Keratinocyte (primary cell): ENCODE results near the gene TRAF2. TPM values are rescaled to one million over a fixed set of nuclear protein-coding genes. Genes with fewer than 3 reads are reported as not detected.

ENCODE experiments used
- DNase-seq: peaks from one replicate; pipeline ENCODE4 v3.0.0-alpha.2; 2011; ENCODE audit warnings: low read depth, missing footprints, low spot score
- FAIRE-seq: peaks from 2 replicates; lab custom pipeline; 2011; peaks lifted over from hg19 to GRCh38; lab: Jason Lieb, UNC
- H2AFZ ChIP-seq: 2 replicates; pipeline ENCODE4 v1.6.0; 2012; ENCODE audit warnings: low read length, control low read depth, inconsistent platforms; ENCODE audit not compliant: control insufficient read depth
- H3K27ac ChIP-seq: 2 replicates; pipeline ENCODE4 v1.5.1; 2011; ENCODE audit warnings: low read length; ENCODE audit not compliant: control insufficient read depth, insufficient read depth
- H3K27me3 ChIP-seq: 3 replicates; pipeline ENCODE4 v1.6.0; 2011; ENCODE audit warnings: low read length; ENCODE audit not compliant: control insufficient read depth, insufficient read depth; ENCODE audit errors: extremely low read depth
- H3K36me3 ChIP-seq, 2 experiments: 2 replicates in 1 of 2; 3 replicates in 1 of 2; pipeline ENCODE4 v1.5.1; 2011; ENCODE audit warnings: low read length in 2 of 2, mild to moderate bottlenecking in 1 of 2; ENCODE audit not compliant: control insufficient read depth in 2 of 2, insufficient read depth in 2 of 2; ENCODE audit errors: extremely low read depth in 1 of 2
- H3K4me1 ChIP-seq: 3 replicates; pipeline ENCODE4 v1.5.1; 2011; ENCODE audit warnings: low read length; ENCODE audit not compliant: control insufficient read depth, insufficient read depth; ENCODE audit errors: extremely low read depth
- H3K4me2 ChIP-seq: 3 replicates; pipeline ENCODE4 v1.6.0; 2011; ENCODE audit warnings: low read depth, low read length; ENCODE audit not compliant: control insufficient read depth, insufficient read depth; ENCODE audit errors: extremely low read depth
- H3K4me3 ChIP-seq, 3 experiments: fragments of 200-600 bp in 1 of 3; sonication (generic) in 1 of 3; 2 replicates in 2 of 3; 3 replicates in 1 of 3; pipeline ENCODE4 v1.5.1; 2011 to 2016; ENCODE audit warnings: low read length in 3 of 3, mild to moderate bottlenecking in 3 of 3, control low read depth in 2 of 3, inconsistent platforms in 1 of 3, low read depth in 1 of 3, mixed read lengths in 1 of 3, mixed run types in 1 of 3, moderate library complexity in 1 of 3; ENCODE audit not compliant: control insufficient read depth in 2 of 3, insufficient read depth in 2 of 3; ENCODE audit errors: extremely low read depth in 1 of 3
- H3K79me2 ChIP-seq: 2 replicates; pipeline ENCODE4 v1.6.0; 2012; ENCODE audit warnings: low read length; ENCODE audit not compliant: control insufficient read depth, insufficient read depth
- H3K9ac ChIP-seq: 3 replicates; pipeline ENCODE4 v1.6.0; 2011; ENCODE audit warnings: low read length; ENCODE audit not compliant: control insufficient read depth, insufficient read depth; ENCODE audit errors: extremely low read depth
- H3K9me1 ChIP-seq: 3 replicates; pipeline ENCODE4 v1.6.0; 2011; ENCODE audit warnings: low read length; ENCODE audit not compliant: control insufficient read depth, insufficient read depth; ENCODE audit errors: extremely low read depth
- H3K9me3 ChIP-seq: 2 replicates; pipeline ENCODE4 v1.5.1; 2012; ENCODE audit warnings: low read depth, low read length; ENCODE audit not compliant: control insufficient read depth
- H4K20me1 ChIP-seq: 3 replicates; pipeline ENCODE4 v1.6.0; 2011; ENCODE audit warnings: low read length; ENCODE audit not compliant: control insufficient read depth, insufficient read depth; ENCODE audit errors: extremely low read depth
- CTCF ChIP-seq, 3 experiments: IDR thresholded peaks in 1 of 3; conservative IDR thresholded peaks in 1 of 3; optimal IDR thresholded peaks in 1 of 3; 2 replicates in 2 of 3; 3 replicates in 1 of 3; pipeline versions ENCODE3 to v1.5.1; 2011; ENCODE audit warnings: low read length in 3 of 3, mild to moderate bottlenecking in 3 of 3, moderate library complexity in 2 of 3, control low read depth in 1 of 3, inconsistent platforms in 1 of 3; ENCODE audit not compliant: insufficient read depth in 2 of 3; ENCODE audit errors: extremely low read depth in 1 of 3
- EZH2 ChIP-seq: IDR thresholded peaks from one replicate; pipeline ENCODE4 v1.6.1; 2012; ENCODE audit warnings: inconsistent platforms, mild to moderate bottlenecking, low read length, moderate library complexity
- dilution Hi-C: fragments of 300-500 bp; cut with MboI; formaldehyde crosslinking; loops from one replicate; pipeline ENCODE4 v1.7.0; 2020; ENCODE audit warnings: low sequenced_read_pairs; ENCODE audit not compliant: extremely low pct_ligation_motif_present
- polyA plus RNA-seq, 5 experiments: library from polyadenylated mRNA; depleted of rRNA in 3 of 5; stranded (reverse) in 3 of 5; stranded (forward) in 1 of 5; unstranded in 1 of 5; fragments of >200 nt; gene quantifications; 1 replicate in 1 of 5; 2 replicates in 3 of 5; 3 replicates in 1 of 5; pipeline versions ENCODE4 v1.2.1 to v1.2.3, GENCODE V29; 2011 to 2012; ENCODE audit warnings: missing spikeins in 2 of 5, low read depth in 1 of 5, low replicate concordance in 1 of 5

The TRAF2 gene
- polyA plus RNA-seq, 1 donor (not counting 4 experiments of a cell fraction or from before 2014, with no cell fraction given): 9.9 TPM

DNA sequence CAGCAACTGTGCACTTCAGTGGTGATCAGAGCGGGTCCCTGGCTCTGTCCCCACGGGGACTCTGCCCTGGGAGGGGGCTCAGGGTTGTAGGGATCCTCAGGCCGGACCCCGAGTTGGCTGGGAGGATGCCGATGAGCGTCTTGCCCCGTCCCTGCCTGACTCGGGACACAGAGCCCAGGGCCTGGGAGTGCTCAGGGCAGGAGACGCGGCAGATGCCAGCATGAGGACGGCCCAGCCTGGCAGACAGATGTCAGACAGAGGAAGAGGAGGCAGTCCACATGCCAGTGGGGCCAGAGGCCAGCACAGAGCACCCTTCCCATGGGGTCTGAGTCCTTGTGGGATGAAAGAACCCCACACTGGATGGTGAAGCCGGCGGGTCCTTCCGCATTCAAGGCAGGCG is 77.0 kb downstream of the TRAF2 start:
- H3K27me3 ChIP-seq: no peaks in the 10 kb centered on the region
- no peaks in the 10 kb centered on the region for H3K9me3 ChIP-seq
- no peaks in the 10 kb centered on the region for H4K20me1 ChIP-seq
- no peak overlapping the region for H3K27ac ChIP-seq
- no peaks in the 10 kb centered on the region for H3K79me2 ChIP-seq
- no peaks in the 10 kb centered on the region for H3K9me1 ChIP-seq
- H3K4me3 ChIP-seq: no peak overlapping the region
- H2AFZ ChIP-seq: no peak overlapping the region
- peaks cover 8% of the 10 kb centered on the region for H3K4me1 ChIP-seq
- no peak overlapping the region for H3K4me2 ChIP-seq
- TF ChIP-seq CTCF (optimal IDR thresholded peaks at IDR 0.05 in 1 of 3, IDR thresholded peaks at IDR 0.05 in 1 of 3, conservative IDR thresholded peaks at IDR 0.05 in 1 of 3; ENCODE audit: extremely low read depth in 1 of 3, insufficient read depth in 2 of 3, low read length in 3 of 3): no peak
- no peak for TF ChIP-seq EZH2
- dilution Hi-C loops: no loop called here
- no peak overlapping the region for H3K9ac ChIP-seq
- no peak for DNase-seq
- no peak for FAIRE-seq
- H3K36me3 ChIP-seq: no peaks in the 10 kb centered on the region

DNA sequence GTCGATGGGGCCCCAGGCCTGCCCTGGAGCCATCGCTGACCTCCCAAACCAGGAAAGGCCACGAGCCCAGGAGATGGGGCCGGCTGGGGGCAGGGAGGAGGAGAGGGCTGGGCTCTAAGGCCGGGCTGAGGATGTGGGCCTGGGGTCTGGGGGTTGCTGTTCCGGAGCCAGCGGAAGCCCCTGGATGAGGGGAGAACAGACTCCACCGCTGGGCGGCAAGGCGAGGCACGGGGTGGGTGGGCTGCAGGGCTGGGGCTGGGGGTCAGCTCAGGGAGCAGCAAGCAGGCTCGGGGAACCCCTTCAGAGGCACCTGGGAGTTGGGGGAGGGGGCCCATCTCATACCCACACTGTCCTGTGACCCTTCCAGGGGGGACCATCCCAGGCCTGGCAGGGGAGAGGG is 77.4 kb downstream of the TRAF2 start:
- Histone ChIP-seq H3K9me1 (no peaks in the 10 kb centered on the region), H3K27me3 (no peaks in the 10 kb centered on the region), H3K9me3 (no peaks in the 10 kb centered on the region), H3K4me3 (no peak overlapping the region), H3K4me1 (peaks cover 8% of the 10 kb centered on the region), H3K9ac (no peak overlapping the region), H3K36me3 (no peaks in the 10 kb centered on the region), H3K4me2 (no peak overlapping the region), H2AFZ (no peak overlapping the region), H3K79me2 (no peaks in the 10 kb centered on the region), H4K20me1 (no peaks in the 10 kb centered on the region), H3K27ac (no peak overlapping the region)
- dilution Hi-C loops: no loop called here
- TF ChIP-seq CTCF (optimal IDR thresholded peaks at IDR 0.05 in 1 of 3, IDR thresholded peaks at IDR 0.05 in 1 of 3, conservative IDR thresholded peaks at IDR 0.05 in 1 of 3; ENCODE audit: extremely low read depth in 1 of 3, insufficient read depth in 2 of 3, low read length in 3 of 3) (no peak), EZH2 (no peak)
- DNase-seq (no peak), FAIRE-seq (no peak)
